Posterior cingulate gyrus (tissue), 11 donors: ENCODE results near the gene MANEA.
"Not testable (repeated sequence)": the region's sequence is repeated elsewhere in the genome, so short reads cannot be mapped to it uniquely, and the experiment has no call there.

Experiments used
- DNase-seq, 10 donors: peaks; one replicate each; pipeline versions ENCODE4 v3.0.0 to v3.0.0-alpha.2; 2020 to 2021; ENCODE audit warnings: mixed read lengths in 3 of 10
- intact Hi-C: fragments of 100-400 bp; cut with DNase I; formaldehyde crosslinking; loops from one replicate; pipeline ENCODE4 v1.15.1; 2023

MANEA gene

GRCh38 chr6:95581073-95581472, 3.7 kb downstream of the MANEA start:
- intact Hi-C loops = no loop called here
- no peak for DNase-seq

- intact Hi-C loops, DNase-seq: not testable (repeated sequence)
These were observed 6.9 kb downstream of the MANEA start for GRCh38 chr6:95584226-95584625.

GRCh38 chr6:95587989-95588388, 10.7 kb downstream of the MANEA start:
- DNase-seq = no peak
- intact Hi-C loops = no loop called here

GRCh38 chr6:95589067-95589466, 11.7 kb downstream of the MANEA start:
- intact Hi-C loops = no loop called here
- no peak for DNase-seq

GRCh38 chr6:95589826-95590570, 12.7 kb downstream of the MANEA start:
- intact Hi-C loops = no loop called here
- DNase-seq = no peak

GRCh38 chr6:95593025-95593424, 15.7 kb downstream of the MANEA start:
- intact Hi-C loops = no loop called here
- DNase-seq = no peak

GRCh38 chr6:95596021-95596420, 18.7 kb downstream of the MANEA start:
- intact Hi-C loops = no loop called here
- no peak for DNase-seq

- intact Hi-C loops = no loop called here
- DNase-seq = no peak
These were observed 22.4 kb downstream of the MANEA start for GRCh38 chr6:95599706-95600105.

GRCh38 chr6:95601133-95601532, 23.8 kb downstream of the MANEA start:
- intact Hi-C loops = no loop called here
- DNase-seq = no peak

GRCh38 chr6:95614094-95614493, 36.8 kb downstream of the MANEA start:
- no peak for DNase-seq
- intact Hi-C loops = no loop called here

- intact Hi-C loops = no loop called here
- DNase-seq = no peak
These were observed 52.2 kb downstream of the MANEA start for GRCh38 chr6:95629551-95629950.

GRCh38 chr6:95636552-95637431, 59.5 kb downstream of the MANEA start:
- intact Hi-C loops = no loop called here
- peak in 2 of 10 donors; percentile 63 to 78 for DNase-seq

GRCh38 chr6:95648636-95649035, 71.3 kb downstream of the MANEA start:
- intact Hi-C loops = no loop called here
- no peak for DNase-seq

GRCh38 chr6:95649451-95649850, 72.1 kb downstream of the MANEA start:
- no peak for DNase-seq
- intact Hi-C loops = no loop called here

- no peak for DNase-seq
- intact Hi-C loops = no loop called here
These were observed 76.8 kb downstream of the MANEA start for GRCh38 chr6:95654176-95654575.

- DNase-seq = no peak
- intact Hi-C loops = no loop called here
These were observed 81.6 kb downstream of the MANEA start for GRCh38 chr6:95658886-95659285.
